A673 (cell line): Measurements from ENCODE around the gene NLRP9.

Experiments
- CTCF ChIP-seq: fragments of 300-800, 200-600 bp; sonication (generic); conservative IDR thresholded peaks from 2 replicates; pipeline ENCODE4 v1.5.1; 2017; ENCODE audit warnings: low read depth, mild to moderate bottlenecking, antibody characterized with exemption, low read length, moderate library complexity, mixed read lengths
- EZH2 ChIP-seq: fragments of 200-600 bp; sonication (generic); IDR thresholded peaks from 2 replicates; pipeline ENCODE4 v1.6.1; 2017; ENCODE audit warnings: borderline replicate concordance, low read depth, mild to moderate bottlenecking, mixed read lengths, antibody characterized with exemption, low read length; ENCODE audit not compliant: poor library complexity, severe bottlenecking

GRCh38 chr19:55699221-55699620 lies 39.0 kb downstream of the NLRP9 start:
- TF ChIP-seq EZH2 (no peak), CTCF (no peak)
